Measurements from ENCODE around the gene ZNF91. TPM values are rescaled to one million over a fixed set of nuclear protein-coding genes. Genes with fewer than 3 reads are reported as not detected.
"Not testable (repeated sequence)": the region's sequence is repeated elsewhere in the genome, so short reads cannot be mapped to it uniquely, and the experiment has no call there.

Gene ZNF91
- total RNA-seq, 2 experiments from 2014 or later: 34.7 to 39.0 TPM

DNA sequence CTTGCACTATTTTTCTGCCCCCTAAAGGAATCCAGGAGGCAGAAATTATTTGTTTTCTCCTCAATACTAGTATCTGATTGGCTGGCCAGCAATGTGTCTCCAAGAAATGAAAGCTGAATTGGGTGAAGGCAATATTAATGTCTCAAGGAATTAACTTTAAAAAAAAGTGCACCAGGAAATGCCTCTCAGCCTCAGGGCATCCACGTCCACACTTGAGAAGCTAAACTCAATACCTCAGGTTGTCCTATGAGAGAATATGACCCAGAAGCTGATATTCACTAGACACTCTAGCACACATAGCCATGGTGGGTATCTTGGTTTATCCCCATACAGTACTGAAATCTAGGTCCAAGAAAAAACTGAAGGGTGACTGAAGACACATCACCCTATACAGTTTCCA is 2.1 kb downstream of the ZNF91 start:
- peaks cover 48% of the 10 kb centered on the region for H3K36me3 Mint-ChIP-seq
- peaks cover 11% of the 10 kb centered on the region for H3K9me3 Mint-ChIP-seq
- no peaks in the 10 kb centered on the region for H3K27me3 Mint-ChIP-seq
- ChIA-PET POLR2A (interaction anchor here (3.2 kb wide), 1 partner anchor 143 kb away, joined by 15 read pairs; the partner anchor contains the start of gene ZNF724), CTCF (no interaction called here)
- DNase-seq: no peak
- peak overlapping the region; percentile 96 for H3K4me3 Mint-ChIP-seq
- intact Hi-C loops (cut with micrococcal nuclease): loop anchor here (10.0 kb wide), 1 partner anchor 522 kb away; the partner anchor contains the start of gene ZNF726
- H3K27ac Mint-ChIP-seq: no peak overlapping the region
- peaks cover 44% of the 10 kb centered on the region for H3K4me1 Mint-ChIP-seq (ENCODE audit: low read depth)

DNA sequence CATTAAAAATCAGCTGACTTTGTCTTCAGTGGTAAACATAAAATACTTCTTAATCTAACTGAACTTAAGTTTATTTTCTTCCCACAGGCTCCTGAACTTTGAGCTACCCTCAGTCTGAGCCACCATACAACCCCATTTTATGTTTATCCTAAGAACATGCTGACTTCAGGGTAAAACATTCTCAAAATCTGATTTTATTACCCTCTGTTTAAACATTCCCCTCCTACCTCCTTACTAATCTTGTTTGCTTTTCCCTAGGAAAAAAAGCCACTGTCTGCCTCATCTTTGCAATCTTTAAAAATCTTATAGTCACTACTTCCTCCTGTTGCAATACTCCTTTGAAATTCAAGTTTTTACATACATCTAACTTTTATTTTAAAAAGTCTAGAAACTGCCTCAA is 4.0 kb downstream of the ZNF91 start:
- Mint-ChIP-seq H3K27me3 (no peaks in the 10 kb centered on the region), H3K27ac (no peak overlapping the region), H3K4me1 (ENCODE audit: low read depth) (peaks cover 50% of the 10 kb centered on the region), H3K9me3 (peaks cover 21% of the 10 kb centered on the region), H3K4me3 (no peak overlapping the region), H3K36me3 (peaks cover 65% of the 10 kb centered on the region)
- ChIA-PET POLR2A (no interaction called here), CTCF (no interaction called here)
- no peak for DNase-seq
- intact Hi-C loops (cut with micrococcal nuclease): loop anchor here (10.0 kb wide), 1 partner anchor 524 kb away; the partner anchor contains the start of gene ZNF726

GRCh38 chr19:23385404-23385803 is 9.9 kb downstream of the ZNF91 start:
- Mint-ChIP-seq H3K27ac (no peak overlapping the region), H3K4me3 (no peak overlapping the region), H3K9me3 (peaks cover 59% of the 10 kb centered on the region), H3K27me3 (no peaks in the 10 kb centered on the region), H3K4me1 (ENCODE audit: low read depth) (peaks cover 23% of the 10 kb centered on the region), H3K36me3 (peaks cover 90% of the 10 kb centered on the region)
- POLR2A ChIA-PET: no interaction called here
- no peak for DNase-seq
- CTCF ChIA-PET: interaction anchor here (0.9 kb wide), 1 partner anchor 10 kb away, joined by 4 read pairs; the partner anchor contains the start of gene ZNF91
- intact Hi-C loops (cut with micrococcal nuclease): no loop called here

DNA sequence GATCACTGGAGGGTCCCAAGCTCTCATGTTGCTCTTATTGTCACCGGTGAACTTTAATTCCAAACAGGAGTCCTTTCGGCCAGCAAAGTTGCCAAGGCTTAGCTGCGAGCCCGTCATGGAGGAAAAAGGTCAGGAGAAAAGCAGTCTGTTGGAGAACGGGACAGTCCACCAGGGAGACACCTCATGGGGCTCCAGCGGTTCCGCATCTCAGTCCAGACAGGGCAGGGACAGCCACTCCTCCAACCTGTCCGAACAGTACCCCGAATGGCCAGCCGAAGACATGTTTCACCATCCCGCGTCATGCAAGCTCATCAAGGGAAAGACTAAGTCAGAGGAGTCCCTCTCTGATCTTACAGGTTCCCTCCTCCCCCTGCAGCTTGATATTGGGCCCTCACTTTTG is 10.4 kb downstream of the ZNF91 start:
- Mint-ChIP-seq H3K27me3 (no peaks in the 10 kb centered on the region), H3K36me3 (peaks cover 91% of the 10 kb centered on the region), H3K27ac (no peak overlapping the region), H3K4me1 (ENCODE audit: low read depth) (peaks cover 21% of the 10 kb centered on the region), H3K4me3 (no peak overlapping the region), H3K9me3 (peaks cover 61% of the 10 kb centered on the region)
- no peak for DNase-seq
- POLR2A ChIA-PET: no interaction called here
- CTCF ChIA-PET: no interaction called here
- intact Hi-C loops (cut with micrococcal nuclease): no loop called here

GRCh38 chr19:23384166-23384565 is 11.1 kb downstream of the ZNF91 start:
- peaks cover 91% of the 10 kb centered on the region for H3K36me3 Mint-ChIP-seq
- intact Hi-C loops (cut with micrococcal nuclease): no loop called here
- no peaks in the 10 kb centered on the region for H3K27me3 Mint-ChIP-seq
- DNase-seq: no peak
- H3K4me3 Mint-ChIP-seq: no peak overlapping the region
- H3K9me3 Mint-ChIP-seq: peaks cover 61% of the 10 kb centered on the region
- no peak overlapping the region for H3K27ac Mint-ChIP-seq
- ChIA-PET POLR2A (no interaction called here), CTCF (no interaction called here)
- H3K4me1 Mint-ChIP-seq (ENCODE audit: low read depth): peaks cover 21% of the 10 kb centered on the region

GRCh38 chr19:23382955-23383354 is 12.3 kb downstream of the ZNF91 start:
- Mint-ChIP-seq H3K36me3 (peaks cover 89% of the 10 kb centered on the region), H3K27ac (no peak overlapping the region), H3K9me3 (peaks cover 66% of the 10 kb centered on the region), H3K4me3 (no peak overlapping the region), H3K4me1 (ENCODE audit: low read depth) (peaks cover 16% of the 10 kb centered on the region), H3K27me3 (no peaks in the 10 kb centered on the region)
- POLR2A ChIA-PET: no interaction called here
- CTCF ChIA-PET: no interaction called here
- DNase-seq: no peak
- intact Hi-C loops (cut with micrococcal nuclease): no loop called here

GRCh38 chr19:23381114-23381513 is 14.2 kb downstream of the ZNF91 start:
- peaks cover 68% of the 10 kb centered on the region for H3K9me3 Mint-ChIP-seq
- H3K4me1 Mint-ChIP-seq (ENCODE audit: low read depth): peaks cover 11% of the 10 kb centered on the region
- H3K27ac Mint-ChIP-seq: no peak overlapping the region
- no peak for DNase-seq
- CTCF ChIA-PET: no interaction called here
- no peak overlapping the region for H3K4me3 Mint-ChIP-seq
- intact Hi-C loops (cut with micrococcal nuclease): no loop called here
- H3K27me3 Mint-ChIP-seq: no peaks in the 10 kb centered on the region
- peaks cover 87% of the 10 kb centered on the region for H3K36me3 Mint-ChIP-seq
- POLR2A ChIA-PET: no interaction called here

GRCh38 chr19:23379671-23380070 is 15.6 kb downstream of the ZNF91 start:
- peaks cover 68% of the 10 kb centered on the region for H3K9me3 Mint-ChIP-seq
- DNase-seq, POLR2A ChIA-PET, H3K27me3 Mint-ChIP-seq, CTCF ChIA-PET: not testable (repeated sequence)
- intact Hi-C loops (cut with micrococcal nuclease): loop anchor here (2.0 kb wide), 1 partner anchor 15 kb away; the partner anchor contains the start of gene ZNF91
- peaks cover 11% of the 10 kb centered on the region for H3K4me1 Mint-ChIP-seq (ENCODE audit: low read depth)
- peaks cover 88% of the 10 kb centered on the region for H3K36me3 Mint-ChIP-seq
- peak overlapping the region; percentile 35 for H3K4me3 Mint-ChIP-seq
- H3K27ac Mint-ChIP-seq: peak overlapping the region; percentile 38

GRCh38 chr19:23378948-23379347 is 16.3 kb downstream of the ZNF91 start:
- no peak overlapping the region for H3K4me3 Mint-ChIP-seq
- peaks cover 11% of the 10 kb centered on the region for H3K4me1 Mint-ChIP-seq (ENCODE audit: low read depth)
- ChIA-PET POLR2A (no interaction called here), CTCF (no interaction called here)
- H3K27me3 Mint-ChIP-seq: no peaks in the 10 kb centered on the region
- no peak for DNase-seq
- intact Hi-C loops (cut with micrococcal nuclease): loop anchor here (2.0 kb wide), 1 partner anchor 16 kb away; the partner anchor contains the start of gene ZNF91
- H3K9me3 Mint-ChIP-seq: peaks cover 66% of the 10 kb centered on the region
- no peak overlapping the region for H3K27ac Mint-ChIP-seq
- H3K36me3 Mint-ChIP-seq: peaks cover 87% of the 10 kb centered on the region

GRCh38 chr19:23377276-23377675 is 18.0 kb downstream of the ZNF91 start:
- DNase-seq: no peak
- ChIA-PET POLR2A (no interaction called here), CTCF (no interaction called here)
- Mint-ChIP-seq H3K9me3 (peaks cover 64% of the 10 kb centered on the region), H3K27me3 (no peaks in the 10 kb centered on the region), H3K4me3 (no peak overlapping the region), H3K4me1 (ENCODE audit: low read depth) (peaks cover 9% of the 10 kb centered on the region), H3K36me3 (peaks cover 88% of the 10 kb centered on the region), H3K27ac (no peak overlapping the region)
- intact Hi-C loops (cut with micrococcal nuclease): no loop called here

- CTCF ChIA-PET: no interaction called here
- Mint-ChIP-seq H3K9me3 (peaks cover 51% of the 10 kb centered on the region), H3K27me3 (no peaks in the 10 kb centered on the region), H3K27ac (no peak overlapping the region), H3K36me3 (peaks cover 67% of the 10 kb centered on the region), H3K4me1 (ENCODE audit: low read depth) (no peaks in the 10 kb centered on the region), H3K4me3 (no peak overlapping the region)
- no peak for DNase-seq
- intact Hi-C loops (cut with micrococcal nuclease): no loop called here
- POLR2A ChIA-PET: no interaction called here
These were observed 28.8 kb downstream of the ZNF91 start for GRCh38 chr19:23366437-23366836.

- H3K36me3 Mint-ChIP-seq: peaks cover 67% of the 10 kb centered on the region
- CTCF ChIA-PET; intact Hi-C loops (cut with micrococcal nuclease); H3K27me3 Mint-ChIP-seq; H3K27ac Mint-ChIP-seq; POLR2A ChIA-PET; DNase-seq; H3K4me1 Mint-ChIP-seq (ENCODE audit: low read depth); H3K4me3 Mint-ChIP-seq: not testable (repeated sequence)
- peaks cover 51% of the 10 kb centered on the region for H3K9me3 Mint-ChIP-seq
These were observed 29.2 kb downstream of the ZNF91 start for GRCh38 chr19:23366031-23366430.

DNA sequence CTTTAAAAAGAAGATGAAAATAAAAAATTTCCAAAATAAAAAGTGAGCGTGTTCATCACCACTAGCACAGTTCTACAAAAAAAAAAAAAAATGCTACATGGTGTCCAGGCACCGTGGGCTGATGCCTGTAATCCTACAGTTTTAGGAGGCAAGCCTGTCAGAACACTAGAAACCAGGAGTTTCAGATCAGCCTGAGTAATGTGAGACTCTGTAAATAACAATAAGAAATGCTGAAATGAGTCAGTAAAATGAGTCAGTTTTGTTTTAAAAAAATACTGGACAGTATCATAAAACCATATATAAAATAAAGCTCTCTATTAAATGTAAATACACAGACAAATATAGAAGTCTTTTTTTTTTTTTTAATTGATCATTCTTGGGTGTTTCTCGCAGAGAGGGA is 30.0 kb downstream of the ZNF91 start:
- Mint-ChIP-seq H3K27me3 (no peaks in the 10 kb centered on the region), H3K27ac (no peak overlapping the region), H3K4me3 (no peak overlapping the region), H3K9me3 (peaks cover 53% of the 10 kb centered on the region), H3K36me3 (peaks cover 69% of the 10 kb centered on the region), H3K4me1 (ENCODE audit: low read depth) (no peaks in the 10 kb centered on the region)
- ChIA-PET POLR2A (no interaction called here), CTCF (no interaction called here)
- intact Hi-C loops (cut with micrococcal nuclease): no loop called here
- DNase-seq: no peak
